Measurements from ENCODE around the gene MFAP2.

MFAP2 gene

DNA sequence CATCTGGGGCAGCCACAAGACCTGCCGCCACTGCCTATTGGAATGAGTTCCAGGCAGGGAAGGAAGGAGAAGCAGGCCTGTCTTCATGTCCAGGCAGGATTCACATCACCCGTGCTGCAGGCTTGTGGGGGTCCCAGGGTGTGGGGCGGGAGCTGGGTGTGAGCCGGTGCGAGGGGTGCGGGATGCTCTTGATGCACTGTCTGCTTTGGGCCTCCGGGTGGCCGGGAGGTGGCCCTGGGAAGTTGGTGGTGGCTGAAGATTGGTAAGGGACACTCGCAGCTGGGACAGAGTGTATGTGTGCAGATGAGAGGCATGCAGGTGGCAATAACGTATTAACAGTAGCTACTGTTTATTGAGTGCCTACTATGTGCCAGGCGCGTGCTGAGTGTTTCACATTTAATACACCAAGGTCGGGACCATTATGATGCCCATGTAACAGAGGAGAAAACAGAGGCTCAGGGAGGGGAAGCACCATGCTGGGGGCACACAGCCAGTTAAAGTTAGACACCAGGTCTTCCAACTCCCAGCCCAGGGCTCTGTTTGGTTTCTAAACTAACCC, 55.4 kb downstream of the MFAP2 start:
- Histone ChIP-seq H3K9me3 (no peaks in the 10 kb centered on the region), H3K27me3 (peaks cover 0 to 5% of the 10 kb centered on the region in 2 donors), H3K36me3 (peaks cover 0 to 13% (median 0%) of the 10 kb centered on the region in 3 donors), H3K4me1 (peaks cover 0 to 25% (median 0%) of the 10 kb centered on the region in 4 donors), H3K4me3 (no peak overlapping the region), H3K27ac (no peak overlapping the region)
- DNase-seq: no peak
- intact Hi-C loops (cut with DNase I; ENCODE audit: low total_unique reads): no loop called here
- TF ChIP-seq, protein P1, sequence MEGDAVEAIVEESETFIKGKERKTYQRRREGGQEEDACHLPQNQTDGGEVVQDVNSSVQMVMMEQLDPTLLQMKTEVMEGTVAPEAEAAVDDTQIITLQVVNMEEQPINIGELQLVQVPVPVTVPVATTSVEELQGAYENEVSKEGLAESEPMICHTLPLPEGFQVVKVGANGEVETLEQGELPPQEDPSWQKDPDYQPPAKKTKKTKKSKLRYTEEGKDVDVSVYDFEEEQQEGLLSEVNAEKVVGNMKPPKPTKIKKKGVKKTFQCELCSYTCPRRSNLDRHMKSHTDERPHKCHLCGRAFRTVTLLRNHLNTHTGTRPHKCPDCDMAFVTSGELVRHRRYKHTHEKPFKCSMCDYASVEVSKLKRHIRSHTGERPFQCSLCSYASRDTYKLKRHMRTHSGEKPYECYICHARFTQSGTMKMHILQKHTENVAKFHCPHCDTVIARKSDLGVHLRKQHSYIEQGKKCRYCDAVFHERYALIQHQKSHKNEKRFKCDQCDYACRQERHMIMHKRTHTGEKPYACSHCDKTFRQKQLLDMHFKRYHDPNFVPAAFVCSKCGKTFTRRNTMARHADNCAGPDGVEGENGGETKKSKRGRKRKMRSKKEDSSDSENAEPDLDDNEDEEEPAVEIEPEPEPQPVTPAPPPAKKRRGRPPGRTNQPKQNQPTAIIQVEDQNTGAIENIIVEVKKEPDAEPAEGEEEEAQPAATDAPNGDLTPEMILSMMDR (IDR thresholded peaks at IDR 0.05): no peak

Data from tibial artery (tissue), 4 donors.